BLaER1 (cell line): ENCODE results near the gene KPNA3.
"Not testable (repeated sequence)": the region's sequence is repeated elsewhere in the genome, so short reads cannot be mapped to it uniquely, and the experiment has no call there.

Experiments used
- H3K27ac ChIP-seq: shearing (Covaris generic); formaldehyde crosslinking; 2 replicates; pipeline ENCODE4 v1.8.1; 2022
- H3K27me3 ChIP-seq: shearing (Covaris generic); formaldehyde crosslinking; 2 replicates; pipeline ENCODE4 v1.8.1; 2022
- H3K36me3 ChIP-seq: shearing (Covaris generic); formaldehyde crosslinking; 2 replicates; pipeline ENCODE4 v1.8.1; 2022
- H3K4me1 ChIP-seq: shearing (Covaris generic); formaldehyde crosslinking; 2 replicates; pipeline ENCODE4 v1.8.1; 2022
- H3K4me2 ChIP-seq: shearing (Covaris generic); formaldehyde crosslinking; 2 replicates; pipeline ENCODE4 v1.8.1; 2022
- H3K4me3 ChIP-seq: shearing (Covaris generic); formaldehyde crosslinking; 2 replicates; pipeline ENCODE4 v1.8.1; 2022
- H3K9ac ChIP-seq: shearing (Covaris generic); formaldehyde crosslinking; 2 replicates; pipeline ENCODE4 v1.8.1; 2022
- H3K9me3 ChIP-seq: shearing (Covaris generic); formaldehyde crosslinking; 2 replicates; pipeline ENCODE4 v1.8.1; 2022
- H4K20me1 ChIP-seq: shearing (Covaris generic); formaldehyde crosslinking; 2 replicates; pipeline ENCODE4 v1.8.1; 2022
- Cebpa-rat ChIP-seq: shearing (Covaris generic); IDR thresholded peaks from 2 replicates; pipeline ENCODE4 v1.8.1; 2022

Gene KPNA3

DNA sequence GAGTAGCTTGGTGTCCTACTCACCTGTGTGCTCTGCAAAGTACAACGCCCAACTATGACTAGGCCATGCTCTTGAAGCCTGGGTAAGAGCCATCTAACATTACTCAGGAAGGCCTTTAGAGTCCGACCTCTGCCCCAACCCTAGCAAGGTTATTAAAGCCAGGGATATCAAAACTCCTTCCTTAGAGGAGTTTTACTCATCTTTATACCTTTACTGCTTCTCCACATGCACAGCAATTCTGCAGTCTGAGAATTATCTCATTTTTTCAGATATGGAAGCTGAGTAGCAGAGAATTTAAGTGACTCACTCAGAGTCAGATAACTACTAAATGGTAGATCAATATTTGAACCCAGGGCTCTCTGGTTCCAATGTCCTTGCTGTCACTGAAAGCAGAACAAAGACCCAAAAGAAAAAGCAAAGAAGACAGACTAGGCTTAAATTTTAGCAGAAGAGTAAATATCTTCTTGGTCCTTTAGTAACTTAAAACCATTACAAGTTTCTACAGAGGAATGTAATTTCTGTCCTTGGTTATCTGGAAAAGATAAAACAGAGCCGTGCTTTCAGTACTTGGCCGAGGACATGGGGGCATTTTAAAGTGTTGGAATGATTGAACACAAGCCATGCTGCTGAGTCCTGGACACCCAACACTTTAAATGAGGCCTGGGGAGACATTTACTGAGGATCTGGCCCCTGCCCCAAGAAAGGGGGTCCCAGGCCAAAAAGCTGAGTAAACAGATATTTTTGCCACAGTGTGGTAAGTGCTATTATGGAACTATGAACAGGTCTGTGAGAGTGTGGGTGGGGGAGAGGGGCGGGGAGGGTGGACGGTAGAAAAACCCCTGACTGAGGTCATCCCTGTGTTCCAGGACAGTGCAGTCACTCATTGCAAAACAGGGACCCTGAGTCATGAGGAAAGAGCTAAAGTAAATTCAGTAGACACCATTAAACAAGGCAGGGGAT, 18.4 kb upstream of the KPNA3 start:
- Histone ChIP-seq H3K36me3 (no peaks in the 10 kb centered on the region), H3K9ac (no peak overlapping the region), H4K20me1 (no peaks in the 10 kb centered on the region), H3K27me3 (no peaks in the 10 kb centered on the region), H3K9me3 (no peaks in the 10 kb centered on the region), H3K27ac (no peak overlapping the region), H3K4me1 (no peaks in the 10 kb centered on the region), H3K4me3 (no peak overlapping the region), H3K4me2 (no peak overlapping the region)
- no peak for TF ChIP-seq Cebpa-rat

DNA sequence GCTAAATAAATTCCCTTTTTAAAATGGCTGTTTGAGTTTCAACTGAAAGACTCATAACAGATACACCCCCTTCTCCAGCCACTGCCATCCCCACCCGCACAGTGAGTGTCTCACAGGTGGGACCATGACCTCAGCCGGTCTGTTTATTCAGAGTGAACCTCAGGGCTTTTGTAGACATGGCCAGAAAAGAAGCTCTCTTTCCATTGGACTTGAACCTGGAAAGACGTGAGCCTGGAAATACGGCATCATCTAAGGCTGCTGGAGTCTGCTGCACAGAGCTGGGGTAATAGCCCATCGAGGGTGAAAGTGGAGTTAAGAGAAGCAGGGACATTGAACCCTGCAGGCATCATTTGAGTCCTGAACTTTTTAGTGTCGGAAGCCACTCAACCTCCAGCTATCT, 15.2 kb upstream of the KPNA3 start:
- Histone ChIP-seq H3K4me2 (no peak overlapping the region), H3K27ac (no peak overlapping the region), H3K9me3 (no peaks in the 10 kb centered on the region), H4K20me1 (no peaks in the 10 kb centered on the region), H3K36me3 (no peaks in the 10 kb centered on the region), H3K4me1 (no peaks in the 10 kb centered on the region), H3K4me3 (no peak overlapping the region), H3K9ac (no peak overlapping the region), H3K27me3 (no peaks in the 10 kb centered on the region)
- TF ChIP-seq Cebpa-rat = no peak

DNA sequence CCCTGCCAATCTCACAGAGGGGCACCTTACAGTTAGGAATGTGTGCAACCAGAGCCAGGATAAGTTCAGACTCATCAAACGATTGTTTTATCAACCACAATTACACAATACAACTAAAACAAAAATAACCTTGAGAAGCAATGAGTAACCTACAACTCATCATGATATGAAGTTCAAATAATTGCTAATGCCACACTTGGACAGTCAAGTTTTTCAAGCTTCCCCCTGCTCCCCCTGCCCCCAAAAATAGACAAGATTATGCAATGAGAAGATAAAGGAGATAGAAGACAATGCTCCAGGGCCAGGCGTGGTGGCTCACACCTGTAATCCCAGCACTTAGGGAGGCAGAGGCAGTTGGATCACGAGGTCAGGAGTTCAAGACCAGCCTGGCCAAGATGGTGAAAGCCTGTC, 13.6 kb upstream of the KPNA3 start:
- Histone ChIP-seq H3K27me3 (no peaks in the 10 kb centered on the region), H3K4me2 (no peak overlapping the region), H3K27ac (no peak overlapping the region), H3K36me3 (no peaks in the 10 kb centered on the region), H4K20me1 (no peaks in the 10 kb centered on the region), H3K9ac (no peak overlapping the region), H3K4me1 (no peaks in the 10 kb centered on the region), H3K4me3 (no peak overlapping the region), H3K9me3 (no peaks in the 10 kb centered on the region)
- no peak for TF ChIP-seq Cebpa-rat

DNA sequence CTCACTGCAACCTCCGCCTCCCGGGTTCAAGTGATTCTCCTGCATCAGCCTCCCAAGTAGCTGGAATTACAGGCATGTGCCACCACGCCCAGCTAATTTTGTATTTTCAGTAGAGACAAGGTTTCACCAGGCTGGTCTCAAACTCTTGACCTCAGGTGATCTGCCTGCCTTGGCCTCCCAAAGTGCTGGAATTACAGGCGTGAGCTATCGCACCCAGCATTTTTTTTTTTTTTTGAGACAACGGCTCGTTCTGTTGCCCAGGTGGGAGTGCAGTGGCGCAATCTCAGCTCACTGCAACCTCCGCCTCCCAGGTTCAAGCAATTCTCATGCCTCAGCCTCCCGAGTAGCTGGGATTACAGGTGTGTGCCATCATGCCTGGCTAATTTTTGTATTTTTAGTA, 10.6 kb upstream of the KPNA3 start:
- not testable (repeated sequence) for H3K4me3 ChIP-seq, H3K4me2 ChIP-seq, H3K27me3 ChIP-seq, H3K4me1 ChIP-seq, H3K9me3 ChIP-seq, H3K36me3 ChIP-seq, H3K27ac ChIP-seq, H4K20me1 ChIP-seq, H3K9ac ChIP-seq

DNA sequence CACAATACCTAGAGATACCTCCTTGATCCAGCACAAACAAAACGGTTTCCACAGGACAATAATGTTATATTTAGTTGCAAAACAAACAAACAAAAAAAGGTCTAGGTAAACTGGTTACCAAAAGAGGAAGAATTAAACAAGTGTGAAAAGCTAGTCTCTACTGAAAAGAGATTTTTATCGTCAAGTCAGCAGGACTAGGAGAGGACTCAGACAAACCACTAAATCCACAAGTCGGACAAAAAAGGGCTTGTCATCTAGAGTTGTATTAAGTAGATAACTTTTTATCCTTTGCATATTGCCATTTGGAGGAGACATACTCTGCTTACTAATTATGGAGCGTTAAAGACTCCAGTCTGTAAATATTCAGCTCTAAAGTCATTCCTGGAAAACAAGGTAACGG, 9.9 kb upstream of the KPNA3 start:
- no peaks in the 10 kb centered on the region for H4K20me1 ChIP-seq
- H3K4me2 ChIP-seq = no peak overlapping the region
- no peaks in the 10 kb centered on the region for H3K4me1 ChIP-seq
- no peak overlapping the region for H3K9ac ChIP-seq
- no peak for TF ChIP-seq Cebpa-rat
- no peak overlapping the region for H3K4me3 ChIP-seq
- H3K36me3 ChIP-seq = no peaks in the 10 kb centered on the region
- H3K9me3 ChIP-seq = no peaks in the 10 kb centered on the region
- H3K27me3 ChIP-seq = no peaks in the 10 kb centered on the region
- H3K27ac ChIP-seq = no peak overlapping the region

DNA sequence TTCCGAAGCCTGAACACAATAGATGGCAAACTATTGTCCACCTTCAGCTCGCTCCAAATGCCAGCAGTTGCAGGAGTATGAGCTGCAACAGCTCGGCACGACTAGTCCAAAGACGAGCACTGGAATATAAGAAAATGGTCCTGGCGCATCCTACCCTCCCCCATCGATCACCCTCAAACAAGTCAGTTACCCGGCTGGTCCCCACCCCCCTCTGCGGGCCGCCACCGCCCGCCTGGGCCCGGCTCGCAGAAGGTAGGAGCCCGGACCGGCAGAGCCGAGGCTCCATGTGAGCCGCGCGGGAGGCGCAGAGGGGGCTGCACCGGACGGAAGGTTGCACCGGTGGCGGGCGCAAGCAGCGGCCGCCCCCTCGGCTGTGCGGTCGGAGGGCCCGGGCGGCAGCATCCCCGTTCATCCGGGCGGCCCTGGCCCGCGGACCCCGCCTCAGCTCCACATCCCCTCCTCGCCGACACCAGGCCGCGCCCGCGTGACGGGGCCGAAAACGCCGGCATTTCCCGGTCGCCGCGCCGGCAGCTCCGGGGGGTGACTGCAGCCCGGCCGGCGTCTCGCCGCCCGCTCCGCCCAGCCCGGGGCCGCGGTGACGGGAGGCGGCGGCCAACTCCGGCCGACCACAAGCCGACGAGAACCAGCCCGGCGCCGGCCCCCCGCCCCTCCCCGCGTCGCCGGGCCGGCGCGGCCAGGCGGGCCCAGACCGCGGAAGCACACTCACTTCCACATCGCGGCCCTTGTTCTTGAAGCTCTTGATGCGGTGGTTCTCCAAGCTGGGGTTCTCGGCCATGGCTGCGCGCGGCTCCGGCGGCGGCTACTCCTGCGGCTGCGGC, 552 bp downstream of the KPNA3 start:
- Histone ChIP-seq H4K20me1 (peaks cover 52% of the 10 kb centered on the region), H3K4me1 (peaks cover 25% of the 10 kb centered on the region), H3K27ac (peak overlapping the region; percentile 98), H3K9ac (peak overlapping the region; percentile 99), H3K4me2 (peak overlapping the region; percentile 94), H3K27me3 (no peaks in the 10 kb centered on the region), H3K4me3 (peak overlapping the region; percentile 99), H3K36me3 (peaks cover 19% of the 10 kb centered on the region; the same call in 1 of the 2 replicates), H3K9me3 (no peaks in the 10 kb centered on the region)
- no peak for TF ChIP-seq Cebpa-rat

DNA sequence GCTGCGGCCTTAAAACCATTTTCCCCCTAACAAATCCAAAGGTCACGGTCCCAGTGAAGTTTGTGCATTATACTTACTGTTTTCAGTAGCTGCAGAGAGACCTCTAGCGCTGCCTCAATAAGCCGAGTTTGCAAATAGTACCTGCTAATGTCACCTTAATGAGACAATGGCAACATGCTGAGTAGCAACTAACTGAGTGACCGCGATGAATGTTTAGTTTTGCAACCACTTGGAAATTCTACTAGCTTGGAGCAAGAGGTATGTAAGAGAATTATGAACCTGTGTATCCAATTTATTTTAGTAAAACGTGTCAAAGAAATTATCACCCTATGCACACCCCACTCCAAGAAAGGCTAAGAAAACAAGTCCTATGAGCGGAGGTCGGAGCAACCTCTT, 1.2 kb downstream of the KPNA3 start:
- peak overlapping the region; percentile 99 for H3K9ac ChIP-seq
- H3K27ac ChIP-seq = peak overlapping the region; percentile 98
- peak overlapping the region; percentile 94 for H3K4me2 ChIP-seq
- H3K9me3 ChIP-seq = no peaks in the 10 kb centered on the region
- peaks cover 58% of the 10 kb centered on the region for H4K20me1 ChIP-seq
- H3K36me3 ChIP-seq = peaks cover 25% of the 10 kb centered on the region; the same call in 1 of the 2 replicates
- no peak for TF ChIP-seq Cebpa-rat
- peaks cover 25% of the 10 kb centered on the region for H3K4me1 ChIP-seq
- peak overlapping the region; percentile 99 for H3K4me3 ChIP-seq
- no peaks in the 10 kb centered on the region for H3K27me3 ChIP-seq

DNA sequence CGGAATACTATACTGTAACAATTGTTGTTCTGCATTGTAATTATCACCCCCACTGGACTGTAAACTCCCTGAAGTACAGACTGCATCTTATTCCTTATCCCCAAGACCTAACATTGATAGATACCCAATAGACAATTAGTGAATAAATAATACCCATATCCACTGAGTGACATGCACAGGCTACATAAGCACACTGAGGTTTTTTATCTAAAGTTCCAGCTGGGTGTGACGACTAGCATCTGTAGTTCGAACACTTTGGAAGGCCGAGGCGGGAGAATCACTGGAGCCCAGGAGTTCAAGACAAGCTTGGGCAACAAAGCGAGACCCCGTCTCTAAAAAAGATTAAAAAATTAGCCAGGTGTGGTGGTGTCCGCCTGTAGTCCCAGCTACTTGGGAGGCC, 2.5 kb downstream of the KPNA3 start:
- TF ChIP-seq Cebpa-rat = no peak
- peaks cover 25% of the 10 kb centered on the region for H3K4me1 ChIP-seq

DNA sequence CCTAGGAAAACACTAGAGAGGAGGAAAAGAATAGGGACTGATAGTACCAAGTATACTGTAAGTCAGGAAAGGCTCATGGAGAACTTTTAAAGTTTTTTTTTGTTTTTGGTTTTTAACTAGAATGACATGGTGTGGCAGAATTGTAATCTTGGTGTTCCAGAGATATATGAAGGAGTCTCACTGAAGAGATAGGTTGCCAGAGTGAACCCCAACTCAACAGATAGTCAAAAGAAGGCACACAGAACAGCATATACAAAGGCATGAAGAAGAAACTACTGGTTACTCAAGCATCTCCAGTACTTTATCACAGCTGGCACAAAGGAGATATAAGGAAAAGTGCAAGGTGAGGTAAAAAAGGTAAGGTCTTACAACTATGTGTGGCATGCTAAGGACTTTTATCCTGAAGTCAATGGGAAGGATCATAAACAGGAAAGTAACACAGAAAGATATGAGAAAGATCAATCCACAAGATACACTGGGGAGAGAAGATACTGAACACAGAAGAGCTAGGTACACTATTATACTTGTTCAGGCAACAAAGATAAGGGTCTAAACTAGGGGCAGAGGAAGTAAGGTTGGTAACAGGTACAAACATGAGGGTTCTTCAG, 6.0 kb downstream of the KPNA3 start:
- no peak for TF ChIP-seq Cebpa-rat
- H3K4me2 ChIP-seq = no peak overlapping the region

More for the DNA sequence above, 2.5 kb downstream of the KPNA3 start:
- H3K27ac ChIP-seq = no peak overlapping the region
- H4K20me1 ChIP-seq = peaks cover 72% of the 10 kb centered on the region
- H3K27me3 ChIP-seq = no peaks in the 10 kb centered on the region
- peak overlapping the region; percentile 99; the same call in 1 of the 2 replicates for H3K9ac ChIP-seq
- H3K9me3 ChIP-seq = peaks cover 5% of the 10 kb centered on the region; the same call in 1 of the 2 replicates
- H3K4me3 ChIP-seq = peak overlapping the region; percentile 99
- H3K36me3 ChIP-seq = peaks cover 37% of the 10 kb centered on the region; the same call in 1 of the 2 replicates
- H3K4me2 ChIP-seq = peak overlapping the region; percentile 94

More for the DNA sequence above, 6.0 kb downstream of the KPNA3 start:
- Histone ChIP-seq H3K36me3 (peaks cover 56% of the 10 kb centered on the region), H3K9me3 (peaks cover 7% of the 10 kb centered on the region; the same call in 1 of the 2 replicates), H4K20me1 (peaks cover 100% of the 10 kb centered on the region), H3K9ac (no peak overlapping the region), H3K27ac (no peak overlapping the region), H3K4me1 (peaks cover 19% of the 10 kb centered on the region), H3K27me3 (no peaks in the 10 kb centered on the region), H3K4me3 (no peak overlapping the region)
